Parathyroid adenoma (tissue), 2 donors: ENCODE measurements around the gene RAB3D.
"Not testable (repeated sequence)": the region's sequence is repeated elsewhere in the genome, so short reads cannot be mapped to it uniquely, and the experiment has no call there.

Experiments used
- H2AFZ ChIP-seq: fragments of 300-600 bp; sonication (generic); one replicate; pipeline ENCODE4 v1.7.0; 2017; ENCODE audit warnings: antibody characterized with exemption, mild to moderate bottlenecking
- H3K27ac ChIP-seq: fragments of 300-600 bp; sonication (generic); one replicate; pipeline ENCODE4 v1.7.0; 2017
- H3K27me3 ChIP-seq: fragments of 300-600 bp; sonication (generic); one replicate; pipeline ENCODE4 v1.7.0; 2017; ENCODE audit warnings: low read length; ENCODE audit not compliant: control insufficient read depth, insufficient read depth
- H3K36me3 ChIP-seq: fragments of 300-600 bp; sonication (generic); one replicate; pipeline ENCODE4 v1.7.0; 2017; ENCODE audit warnings: low read length; ENCODE audit not compliant: control insufficient read depth, insufficient read depth
- H3K4me1 ChIP-seq: fragments of 300-600 bp; sonication (generic); one replicate; pipeline ENCODE4 v1.7.0; 2017; ENCODE audit warnings: control low read depth
- H3K4me2 ChIP-seq: fragments of 300-600 bp; sonication (generic); one replicate; pipeline ENCODE4 v1.7.0; 2017; ENCODE audit warnings: low read length
- H3K4me3 ChIP-seq: fragments of 300-600 bp; sonication (generic); one replicate; pipeline ENCODE4 v1.7.0; 2017; ENCODE audit warnings: low read depth, low read length
- H3K79me2 ChIP-seq: fragments of 300-600 bp; sonication (generic); one replicate; pipeline ENCODE4 v1.7.0; 2017; ENCODE audit warnings: control low read depth
- H3K9ac ChIP-seq: fragments of 300-600 bp; sonication (generic); one replicate; pipeline ENCODE4 v1.7.0; 2017; ENCODE audit warnings: mild to moderate bottlenecking
- H3K9me3 ChIP-seq: fragments of 300-600 bp; sonication (generic); one replicate; pipeline ENCODE4 v1.7.0; 2017; ENCODE audit warnings: low read length; ENCODE audit not compliant: control insufficient read depth
- TF ChIP-seq, protein P1 (sequence below): fragments of 300-600 bp; sonication (generic); IDR thresholded peaks from one replicate; pipeline ENCODE4 v1.7.0; 2017; ENCODE audit warnings: antibody characterized with exemption, mild to moderate bottlenecking
- donor health status: primary hyperparathyroidism.

RAB3D gene

DNA sequence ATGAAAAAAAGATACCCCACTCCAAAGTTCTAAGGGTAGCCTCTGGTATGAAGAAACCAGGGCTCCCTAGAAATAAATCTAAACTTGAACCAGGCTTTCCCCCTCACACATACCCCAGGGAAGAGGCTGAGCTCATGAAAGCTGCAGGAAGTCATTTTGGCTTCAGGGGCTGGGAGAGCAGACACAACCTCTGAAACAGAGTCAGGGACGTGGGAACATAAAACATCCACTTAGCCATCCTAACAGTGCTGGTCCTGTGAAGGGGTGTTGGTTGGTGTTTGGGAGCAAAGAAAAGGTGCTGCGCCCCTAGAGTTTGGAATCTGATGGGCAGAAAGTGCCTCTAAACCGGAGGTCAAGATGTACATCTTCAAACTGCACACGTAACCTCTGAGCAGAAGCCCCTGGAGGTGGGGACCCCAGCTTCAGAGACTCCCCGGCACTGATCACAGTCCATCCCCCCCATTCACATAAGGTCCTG, 15.8 kb downstream of the RAB3D start:
- no peaks in the 10 kb centered on the region for H3K27me3 ChIP-seq
- no peaks in the 10 kb centered on the region for H3K79me2 ChIP-seq
- H3K4me2 ChIP-seq = no peak overlapping the region
- no peaks in the 10 kb centered on the region for H3K36me3 ChIP-seq
- no peak overlapping the region for H3K9ac ChIP-seq
- no peak overlapping the region for H3K4me3 ChIP-seq
- peaks cover 9% of the 10 kb centered on the region for H3K4me1 ChIP-seq
- TF ChIP-seq, protein P1, sequence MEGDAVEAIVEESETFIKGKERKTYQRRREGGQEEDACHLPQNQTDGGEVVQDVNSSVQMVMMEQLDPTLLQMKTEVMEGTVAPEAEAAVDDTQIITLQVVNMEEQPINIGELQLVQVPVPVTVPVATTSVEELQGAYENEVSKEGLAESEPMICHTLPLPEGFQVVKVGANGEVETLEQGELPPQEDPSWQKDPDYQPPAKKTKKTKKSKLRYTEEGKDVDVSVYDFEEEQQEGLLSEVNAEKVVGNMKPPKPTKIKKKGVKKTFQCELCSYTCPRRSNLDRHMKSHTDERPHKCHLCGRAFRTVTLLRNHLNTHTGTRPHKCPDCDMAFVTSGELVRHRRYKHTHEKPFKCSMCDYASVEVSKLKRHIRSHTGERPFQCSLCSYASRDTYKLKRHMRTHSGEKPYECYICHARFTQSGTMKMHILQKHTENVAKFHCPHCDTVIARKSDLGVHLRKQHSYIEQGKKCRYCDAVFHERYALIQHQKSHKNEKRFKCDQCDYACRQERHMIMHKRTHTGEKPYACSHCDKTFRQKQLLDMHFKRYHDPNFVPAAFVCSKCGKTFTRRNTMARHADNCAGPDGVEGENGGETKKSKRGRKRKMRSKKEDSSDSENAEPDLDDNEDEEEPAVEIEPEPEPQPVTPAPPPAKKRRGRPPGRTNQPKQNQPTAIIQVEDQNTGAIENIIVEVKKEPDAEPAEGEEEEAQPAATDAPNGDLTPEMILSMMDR = no peak
- H3K9me3 ChIP-seq = no peaks in the 10 kb centered on the region
- no peak overlapping the region for H2AFZ ChIP-seq
- H3K27ac ChIP-seq = peak overlapping the region; percentile 61

DNA sequence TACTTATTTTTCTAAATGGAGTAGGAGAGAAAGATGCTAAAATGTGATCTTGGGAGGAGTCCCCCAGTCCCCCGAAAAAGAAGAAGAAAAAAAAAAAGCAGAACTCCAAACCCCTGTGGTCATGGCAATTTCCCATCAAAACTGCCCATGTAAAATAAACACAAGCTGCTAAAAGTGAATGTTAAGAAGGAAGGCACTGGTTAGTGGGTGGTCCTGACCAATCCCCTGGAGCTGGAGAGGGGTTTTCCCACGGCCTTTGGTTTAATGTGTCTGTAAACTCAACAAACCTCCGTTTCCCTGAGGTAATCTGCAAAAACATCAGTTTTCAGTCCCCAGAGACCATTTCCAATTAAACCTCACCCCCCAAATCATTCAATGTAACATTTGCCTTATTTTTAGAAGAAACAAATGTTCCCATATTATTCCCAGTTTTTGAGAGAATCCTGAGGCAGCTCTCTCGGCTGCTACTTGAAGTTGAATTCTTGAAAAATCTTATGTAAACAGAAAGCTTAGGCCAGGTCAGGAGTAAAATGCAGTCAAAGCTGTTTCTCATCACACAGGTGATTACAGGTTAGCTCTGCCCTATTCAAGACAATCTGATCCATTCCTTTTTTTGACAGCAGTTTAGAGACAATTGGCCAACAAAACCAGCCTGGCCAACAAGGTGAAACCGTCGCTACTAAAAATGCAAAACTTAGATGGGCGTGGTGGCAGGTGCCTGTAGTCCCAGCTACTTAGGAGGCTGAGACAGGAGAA, 17.0 kb downstream of the RAB3D start:
- H3K9ac ChIP-seq = no peak overlapping the region
- H3K36me3 ChIP-seq = no peaks in the 10 kb centered on the region
- no peaks in the 10 kb centered on the region for H3K27me3 ChIP-seq
- H3K27ac ChIP-seq = no peak overlapping the region
- no peaks in the 10 kb centered on the region for H3K79me2 ChIP-seq
- H3K4me2 ChIP-seq = no peak overlapping the region
- no peak overlapping the region for H3K4me3 ChIP-seq
- peaks cover 9% of the 10 kb centered on the region for H3K4me1 ChIP-seq
- TF ChIP-seq, protein P1 = no peak
- H2AFZ ChIP-seq = no peak overlapping the region
- H3K9me3 ChIP-seq = no peaks in the 10 kb centered on the region

DNA sequence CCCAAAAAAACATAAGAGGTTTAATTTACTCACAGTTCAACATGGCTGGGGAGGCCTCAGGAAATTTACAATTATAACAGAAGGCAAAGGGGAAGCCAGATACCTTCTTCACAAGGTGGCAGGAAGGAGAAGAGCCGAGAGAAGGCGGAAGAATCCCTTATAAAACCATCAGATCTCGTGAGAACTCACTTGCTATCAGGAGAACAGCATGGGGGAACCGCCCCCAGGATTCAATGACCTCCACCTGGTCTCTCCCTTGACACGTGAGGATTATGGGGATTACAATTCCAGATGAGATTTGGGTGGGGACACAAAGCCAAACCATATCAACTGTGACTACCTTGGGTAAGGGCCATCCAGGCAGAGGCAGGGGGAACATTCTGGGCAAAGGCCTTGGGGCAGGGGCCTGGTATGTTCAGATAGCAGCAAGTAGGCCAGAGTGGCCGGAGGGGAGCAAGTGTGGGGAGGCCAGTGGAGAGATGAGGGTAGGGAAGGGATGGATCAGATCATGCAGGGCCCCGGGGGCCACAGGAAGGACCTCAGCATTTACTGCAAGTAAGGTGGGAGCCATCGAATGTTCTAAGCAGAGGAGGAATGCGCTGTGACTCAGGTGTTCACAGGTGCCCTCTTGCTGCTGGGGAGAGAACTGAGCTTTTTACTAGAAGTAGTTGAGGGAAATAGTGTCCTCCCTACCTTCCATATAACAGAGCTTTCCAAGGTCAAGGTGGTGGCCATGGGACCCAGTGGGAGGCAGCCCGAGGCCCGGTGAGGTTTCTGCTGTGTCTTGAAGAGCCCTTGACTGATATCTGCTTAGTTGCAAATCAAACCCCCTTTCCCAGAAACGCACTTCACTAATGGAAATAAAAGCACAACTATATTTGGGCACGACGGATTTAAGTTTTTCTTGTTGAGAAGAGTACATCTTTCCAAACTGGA, 18.0 kb downstream of the RAB3D start:
- Histone ChIP-seq H3K4me3 (no peak overlapping the region), H3K79me2 (no peaks in the 10 kb centered on the region), H3K4me1 (peaks cover 9% of the 10 kb centered on the region), H3K9ac (no peak overlapping the region), H3K4me2 (no peak overlapping the region), H3K9me3 (no peaks in the 10 kb centered on the region), H3K27me3 (no peaks in the 10 kb centered on the region), H3K36me3 (no peaks in the 10 kb centered on the region), H2AFZ (no peak overlapping the region), H3K27ac (no peak overlapping the region)
- TF ChIP-seq, protein P1 = no peak

DNA sequence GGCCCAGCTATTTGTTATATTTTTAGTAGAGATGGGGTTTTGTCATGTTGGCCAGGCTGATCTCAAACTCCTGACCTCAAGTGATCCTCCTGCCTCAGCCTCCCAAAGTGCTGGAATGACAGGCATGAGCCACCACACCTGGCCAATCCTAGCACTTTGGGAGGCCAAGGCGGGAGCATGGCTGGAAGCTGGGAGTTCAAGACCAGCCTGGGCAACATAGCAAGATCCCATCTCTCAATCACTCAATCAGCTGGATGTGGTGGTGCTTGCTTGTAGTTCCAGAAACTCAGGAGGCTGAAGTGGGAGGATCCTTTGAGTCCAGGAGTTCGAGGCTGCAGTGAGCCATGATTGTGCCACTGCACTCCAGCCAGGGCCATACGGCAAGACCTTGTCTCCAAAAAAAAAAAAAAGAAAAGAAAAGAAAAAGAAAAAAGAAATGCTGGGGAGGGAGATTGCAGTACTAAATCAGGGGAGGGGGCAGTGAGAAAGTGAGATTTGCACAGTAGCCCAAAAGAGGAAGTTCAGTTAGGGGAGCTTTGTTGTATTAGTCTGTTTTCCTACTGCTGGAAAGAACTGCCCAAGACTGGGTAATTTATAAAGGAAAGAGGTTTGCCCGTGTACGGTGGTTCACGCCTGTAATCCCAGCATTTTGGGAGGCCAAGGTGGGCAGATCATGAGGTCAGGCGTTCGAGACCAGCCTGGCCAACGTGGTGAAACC, 19.0 kb downstream of the RAB3D start:
- not testable (repeated sequence) for H3K4me3 ChIP-seq

DNA sequence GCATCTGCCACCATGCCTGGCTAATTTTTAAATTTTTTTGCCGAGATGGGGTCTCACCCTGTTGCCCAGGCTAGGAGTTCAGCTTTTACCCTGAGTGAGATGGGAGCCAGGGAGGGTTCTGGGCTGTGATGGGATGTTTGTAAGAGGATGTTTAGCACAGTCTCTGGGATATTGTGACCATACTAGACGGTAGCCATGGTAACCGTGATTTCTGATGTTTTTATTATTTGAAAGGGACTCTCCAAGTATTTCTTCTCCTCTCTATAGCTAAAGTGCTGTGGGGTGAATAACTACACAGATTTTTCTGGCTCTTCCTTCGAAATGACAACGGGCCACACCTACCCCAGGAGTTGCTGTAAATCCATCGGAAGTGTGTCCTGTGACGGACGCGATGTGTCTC, 33.1 kb downstream of the RAB3D start:
- H3K9ac ChIP-seq = no peak overlapping the region
- no peak overlapping the region for H3K4me2 ChIP-seq
- H3K9me3 ChIP-seq = no peaks in the 10 kb centered on the region
- H3K27me3 ChIP-seq = no peaks in the 10 kb centered on the region
- H3K36me3 ChIP-seq = no peaks in the 10 kb centered on the region
- no peak overlapping the region for H3K27ac ChIP-seq
- no peaks in the 10 kb centered on the region for H3K79me2 ChIP-seq
- TF ChIP-seq, protein P1 = no peak
- no peaks in the 10 kb centered on the region for H3K4me1 ChIP-seq
- H3K4me3 ChIP-seq = no peak overlapping the region
- no peak overlapping the region for H2AFZ ChIP-seq

More for the DNA sequence above, 19.0 kb downstream of the RAB3D start:
- not testable (repeated sequence) for H3K4me2 ChIP-seq, H3K9ac ChIP-seq, H3K27ac ChIP-seq, H3K79me2 ChIP-seq, H3K36me3 ChIP-seq, H3K9me3 ChIP-seq, H2AFZ ChIP-seq, H3K4me1 ChIP-seq, H3K27me3 ChIP-seq
